ENCODE measurements around the gene EEPD1.
"Not testable (repeated sequence)": the region's sequence is repeated elsewhere in the genome, so short reads cannot be mapped to it uniquely, and the experiment has no call there.

Gene EEPD1

GRCh38 chr7:36316319-36316718 lies 163.3 kb downstream of the EEPD1 start:
- DNase-seq (ENCODE audit: low read depth, low spot score) = no peak

- no peak for DNase-seq (ENCODE audit: low read depth, low spot score)
Measured at GRCh38 chr7:36317276-36317675, 164.2 kb downstream of the EEPD1 start.

- DNase-seq (ENCODE audit: low read depth, low spot score) = peak; percentile 27
Measured at GRCh38 chr7:36318116-36318515, 165.1 kb downstream of the EEPD1 start.

GRCh38 chr7:36321284-36321683 lies 168.2 kb downstream of the EEPD1 start:
- not testable (repeated sequence) for DNase-seq (ENCODE audit: low read depth, low spot score)

- DNase-seq (ENCODE audit: low read depth, low spot score) = no peak
Measured at GRCh38 chr7:36336390-36336789, 183.3 kb downstream of the EEPD1 start.

- no peak for DNase-seq (ENCODE audit: low read depth, low spot score)
Measured at GRCh38 chr7:36338256-36338655, 185.2 kb downstream of the EEPD1 start.

- DNase-seq (ENCODE audit: low read depth, low spot score) = no peak
Measured at GRCh38 chr7:36343548-36343947, 190.5 kb downstream of the EEPD1 start.

- DNase-seq (ENCODE audit: low read depth, low spot score) = no peak
Measured at GRCh38 chr7:36344622-36345021, 191.6 kb downstream of the EEPD1 start.

- DNase-seq (ENCODE audit: low read depth, low spot score) = no peak
Measured at GRCh38 chr7:36346260-36346831, 193.3 kb downstream of the EEPD1 start.

- DNase-seq (ENCODE audit: low read depth, low spot score) = no peak
Measured at GRCh38 chr7:36348256-36348655, 195.2 kb downstream of the EEPD1 start.

- no peak for DNase-seq (ENCODE audit: low read depth, low spot score)
Measured at GRCh38 chr7:36348771-36349170, 195.7 kb downstream of the EEPD1 start.

- no peak for DNase-seq (ENCODE audit: low read depth, low spot score)
Measured at GRCh38 chr7:36349626-36350025, 196.6 kb downstream of the EEPD1 start.
